A172 (cell line): Measurements from ENCODE around the gene ALOX12. TPM values are rescaled to one million over a fixed set of nuclear protein-coding genes. Genes with fewer than 3 reads are reported as not detected.
"Not testable (repeated sequence)": the region's sequence is repeated elsewhere in the genome, so short reads cannot be mapped to it uniquely, and the experiment has no call there.

Experiments
- DNase-seq: peaks from one replicate; pipeline ENCODE4 v3.0.0-alpha.2; 2015; ENCODE audit warnings: low spot score
- total RNA-seq: library from RNA; depleted of rRNA; stranded (reverse); fragments of >200 nt; shearing (Covaris generic); gene quantifications from 2 replicates; pipeline ENCODE4 v1.2.3, GENCODE V29; 2014; rRNA removed

The ALOX12 gene
- total RNA-seq, 1 experiment from 2014 or later = not detected

GRCh38 chr17:7046127-7046724, 50.4 kb downstream of the ALOX12 start:
- DNase-seq = no peak

GRCh38 chr17:7046725-7047397, 51.0 kb downstream of the ALOX12 start:
- not testable (repeated sequence) for DNase-seq

- DNase-seq = no peak
Measured at GRCh38 chr17:7047566-7047965, 51.7 kb downstream of the ALOX12 start.

GRCh38 chr17:7048968-7049367, 53.1 kb downstream of the ALOX12 start:
- no peak for DNase-seq

GRCh38 chr17:7050583-7050982, 54.7 kb downstream of the ALOX12 start:
- not testable (repeated sequence) for DNase-seq

- DNase-seq = peak; percentile 62
Measured at GRCh38 chr17:7056386-7056785, 60.5 kb downstream of the ALOX12 start.

- peak; percentile 56 for DNase-seq
Measured at GRCh38 chr17:7058831-7059447, 63.1 kb downstream of the ALOX12 start.

Other genes with a start within 250 kb of the ALOX12 start
- gene XAF1, start 240.0 kb upstream of the ALOX12 start, total RNA-seq = not detected in 2 replicates
- 0.31 TPM in 1 of 2 replicates, not detected in the other for gene FBXO39, start 219.8 kb upstream of the ALOX12 start, total RNA-seq
- gene TEKT1, start 164.3 kb upstream of the ALOX12 start, total RNA-seq = not detected in 2 replicates
- 220 and 249 TPM in 2 replicates for gene RNASEK, start 16.6 kb downstream of the ALOX12 start, total RNA-seq
- gene BCL6B, start 27.0 kb downstream of the ALOX12 start, total RNA-seq = 0.07 TPM in 1 of 2 replicates, not detected in the other
- 0.74 and 1.9 TPM in 2 replicates for gene SLC16A13, start 40.0 kb downstream of the ALOX12 start, total RNA-seq
- gene SLC16A11, start 48.0 kb downstream of the ALOX12 start, total RNA-seq = not detected in 2 replicates
- gene CLEC10A, start 84.2 kb downstream of the ALOX12 start, total RNA-seq = not detected in 2 replicates
- not detected in 2 replicates for gene ASGR2, start 118.8 kb downstream of the ALOX12 start, total RNA-seq
- 0.86 and 0.98 TPM in 2 replicates for gene ASGR1, start 183.3 kb downstream of the ALOX12 start, total RNA-seq
- gene DLG4, start 223.8 kb downstream of the ALOX12 start, total RNA-seq = 7.2 and 7.3 TPM in 2 replicates
- 278 and 349 TPM in 2 replicates for gene ACADVL, start 223.9 kb downstream of the ALOX12 start, total RNA-seq
- 65.1 and 82.4 TPM in 2 replicates for gene DVL2, start 238.5 kb downstream of the ALOX12 start, total RNA-seq
- gene PHF23, start 243.4 kb downstream of the ALOX12 start, total RNA-seq = 59.5 and 75.3 TPM in 2 replicates
- 144 and 238 TPM in 2 replicates for gene GABARAP, start 246.4 kb downstream of the ALOX12 start, total RNA-seq